SHP77 treated with DMSO at 0.1 percent for 48 hours (cell line): Measurements from ENCODE around the gene YWHAQ.

Experiments used
- DNase-seq: peaks from one replicate; lab custom pipeline; 2025; lab: John Stamatoyannopoulos, UW

Gene YWHAQ

DNA sequence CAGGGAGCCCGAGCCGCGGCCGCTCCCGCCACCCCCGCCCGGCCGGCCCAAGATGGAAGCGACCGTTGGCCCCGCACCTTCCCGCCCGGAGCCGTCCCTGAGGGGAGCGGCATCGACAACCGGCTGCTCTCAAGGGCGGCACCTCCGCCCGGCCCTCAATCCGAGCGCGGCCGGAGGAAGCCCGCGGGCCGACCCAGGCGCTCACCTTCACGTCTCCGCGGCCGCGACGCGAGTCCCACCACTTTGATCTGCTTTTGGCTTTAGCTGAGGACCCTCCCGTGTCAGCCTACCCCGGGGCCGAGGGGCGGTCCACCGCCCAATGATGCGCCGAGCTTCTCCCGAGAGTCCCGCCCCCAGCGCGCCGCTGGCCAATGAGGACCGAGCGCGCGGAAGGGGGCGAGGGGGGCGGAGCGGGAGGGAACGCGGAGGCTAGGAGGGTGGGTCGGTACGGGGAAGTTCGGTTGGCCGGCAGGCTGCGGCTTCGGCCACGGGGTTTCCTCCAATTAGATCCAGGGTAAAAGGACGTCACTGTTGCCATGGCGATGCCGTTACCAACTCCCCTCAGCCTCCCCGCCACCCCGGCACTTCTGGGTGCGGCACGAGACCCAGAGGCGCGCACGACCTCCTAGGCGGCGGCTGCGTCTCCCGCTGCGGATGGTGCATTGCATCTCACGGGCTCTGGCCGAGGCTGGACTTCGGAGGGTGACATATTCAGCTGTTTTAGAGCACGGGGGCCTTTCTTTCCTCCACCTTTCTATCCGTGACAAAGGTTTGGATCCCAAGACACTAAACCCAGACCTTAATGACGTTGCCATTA is at the start of gene YWHAQ:
Gene YWHAQ (minus strand): TSS at position 262 of the 817 bp plus-strand sequence. CDS start 545 bp downstream, outside the sequence.
- DNase-seq: peak; percentile 99

DNA sequence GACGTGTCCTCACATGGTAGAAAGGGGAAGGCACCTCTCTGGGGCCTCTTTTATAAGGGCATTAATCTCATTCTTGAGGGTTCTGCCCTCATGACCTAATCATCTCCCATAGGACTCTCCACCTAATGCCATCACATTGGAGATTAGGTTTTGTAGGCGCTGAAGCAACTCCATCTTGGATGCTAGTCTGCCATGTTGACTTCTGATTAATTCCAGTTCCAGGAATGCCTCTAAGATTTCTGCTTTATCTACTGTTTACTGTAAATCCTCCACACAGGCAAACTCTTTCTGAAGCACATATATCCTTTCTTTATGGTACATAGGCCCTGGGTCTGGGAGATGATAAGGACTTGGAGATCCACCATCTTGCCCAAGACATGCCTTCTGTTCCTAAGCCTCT is 49.3 kb upstream of the YWHAQ start:
- no peak for DNase-seq

DNA sequence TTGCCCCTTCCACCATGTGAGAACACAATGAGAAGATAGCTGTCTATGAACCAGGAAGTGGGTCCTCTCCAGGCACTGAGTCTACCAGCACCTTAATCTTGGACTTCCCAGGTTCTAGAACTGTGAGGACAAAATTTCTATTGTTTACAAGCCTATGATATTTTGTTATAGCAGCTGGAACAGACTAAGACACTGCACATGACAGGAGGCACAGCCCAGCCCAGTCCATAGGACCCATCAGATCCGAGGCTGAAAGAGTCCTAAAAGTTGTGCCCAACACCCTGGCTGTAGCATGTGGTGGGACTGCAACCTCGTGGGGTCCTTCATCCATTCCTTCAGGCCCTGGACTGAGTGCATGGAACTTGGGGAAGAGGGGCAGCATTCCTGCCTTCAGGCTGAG is 48.4 kb upstream of the YWHAQ start:
- no peak for DNase-seq

DNA sequence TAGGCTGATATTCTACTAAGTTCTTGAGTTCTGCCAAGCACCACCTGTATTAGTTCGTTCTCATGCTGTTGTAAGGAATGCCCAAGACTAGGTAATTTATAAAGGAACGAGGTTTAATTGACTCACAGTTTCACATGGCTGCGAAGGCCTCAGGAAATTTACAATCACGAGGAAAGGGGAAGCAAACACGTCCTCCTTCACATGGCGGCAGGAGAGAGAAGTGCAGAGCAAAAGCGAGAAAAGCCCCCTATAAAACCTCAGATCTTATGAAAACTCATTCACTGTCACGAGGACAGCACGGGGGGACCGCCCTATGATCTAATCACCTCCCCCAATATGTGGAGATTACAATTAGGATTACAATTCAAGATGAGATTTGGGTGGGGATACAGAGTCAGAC is 47.7 kb upstream of the YWHAQ start:
- DNase-seq: no peak

DNA sequence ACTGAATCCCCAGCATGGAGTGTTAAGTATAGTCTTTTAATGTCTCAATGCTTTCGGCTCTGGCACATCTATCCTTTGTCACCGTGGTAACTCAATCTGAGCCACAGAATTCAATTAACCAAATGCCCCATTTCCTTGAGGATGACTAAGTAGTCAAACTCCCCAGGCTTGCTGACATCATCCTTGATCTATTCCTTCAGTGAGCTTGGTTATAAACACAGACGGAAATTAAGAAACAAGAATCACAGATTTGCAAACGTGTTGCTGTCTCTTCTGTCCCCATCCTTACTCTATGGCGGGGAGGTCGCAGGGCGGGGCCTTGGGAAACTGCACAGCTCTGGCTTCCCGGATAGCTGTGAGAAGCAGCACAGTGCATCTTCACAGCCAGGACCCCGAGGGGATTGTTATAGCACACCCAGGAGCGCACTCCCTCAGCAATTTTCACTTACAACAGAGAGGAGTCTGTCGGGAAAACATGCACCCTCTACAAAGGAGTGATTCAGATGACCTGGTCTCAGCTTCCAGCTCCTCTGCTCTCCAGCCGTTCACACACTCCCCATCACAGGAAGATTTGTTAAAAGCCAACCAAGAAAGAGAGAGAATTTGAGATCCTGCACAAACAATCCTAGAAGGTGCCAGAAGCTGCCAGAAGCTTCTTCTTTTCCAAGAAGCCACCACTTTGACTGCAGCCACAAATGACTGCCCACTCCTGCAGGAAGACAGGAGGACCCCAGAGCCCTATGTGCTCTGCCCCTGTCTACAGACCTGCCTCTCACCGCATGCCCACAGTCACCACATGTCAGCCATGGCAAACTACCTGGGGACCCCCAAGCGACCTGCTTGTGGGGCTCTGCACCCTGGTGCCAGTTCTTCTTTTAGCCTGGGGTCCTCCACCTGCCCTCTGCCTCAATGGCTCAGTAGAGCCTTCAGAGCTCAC is 44.9 kb upstream of the YWHAQ start:
- DNase-seq: no peak

DNA sequence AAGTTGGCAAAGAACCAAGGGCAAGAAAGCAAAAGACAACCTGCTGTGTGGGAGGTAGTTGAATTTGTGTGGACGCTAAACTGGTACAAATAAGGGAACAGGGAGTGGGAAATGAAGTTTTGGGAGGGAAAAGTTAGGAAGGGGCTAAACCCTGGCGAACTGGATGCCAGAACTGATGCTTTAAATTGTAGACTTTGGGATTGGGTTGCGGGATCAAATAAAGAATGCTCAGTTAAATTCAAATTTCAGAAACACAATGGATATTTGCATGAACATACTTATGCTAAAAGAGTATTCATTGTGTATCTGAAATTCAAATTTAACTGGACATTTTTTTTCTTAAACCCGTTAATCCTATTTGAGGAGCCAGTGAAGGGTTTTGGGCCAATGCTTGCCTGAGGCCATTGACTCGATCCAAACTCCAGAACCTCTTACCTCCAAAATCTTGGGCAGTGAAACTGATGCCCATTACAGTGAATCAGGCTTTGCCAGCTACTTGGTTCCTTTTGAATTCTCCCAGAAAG is 44.2 kb upstream of the YWHAQ start:
- no peak for DNase-seq

DNA sequence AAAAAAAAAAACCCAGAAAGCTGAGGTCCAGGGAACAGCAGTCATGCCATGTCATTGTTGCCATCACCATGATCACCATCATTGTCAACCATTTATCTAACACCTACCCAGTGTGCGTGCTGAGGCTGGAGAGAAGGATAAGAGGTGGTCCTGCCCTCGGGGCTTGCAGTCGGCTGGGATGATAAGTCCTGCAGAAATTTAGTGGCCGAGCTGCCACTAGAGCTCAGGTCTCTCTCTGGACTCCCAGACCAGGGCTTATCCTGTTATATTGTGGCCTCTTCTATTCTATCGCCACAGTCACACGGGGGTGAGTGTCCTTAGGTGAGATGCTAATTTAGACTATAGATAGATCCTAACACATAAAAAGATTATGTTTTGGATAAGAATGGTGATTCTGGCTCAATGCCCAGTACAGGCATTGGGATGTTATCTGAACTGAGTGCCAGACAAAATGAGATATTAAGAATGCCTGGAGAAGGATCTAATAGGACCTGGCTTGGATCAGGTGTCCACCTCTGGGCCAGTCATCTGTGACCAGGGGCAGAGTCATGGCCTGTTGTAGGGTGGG is 43.2 kb upstream of the YWHAQ start:
- DNase-seq: no peak

DNA sequence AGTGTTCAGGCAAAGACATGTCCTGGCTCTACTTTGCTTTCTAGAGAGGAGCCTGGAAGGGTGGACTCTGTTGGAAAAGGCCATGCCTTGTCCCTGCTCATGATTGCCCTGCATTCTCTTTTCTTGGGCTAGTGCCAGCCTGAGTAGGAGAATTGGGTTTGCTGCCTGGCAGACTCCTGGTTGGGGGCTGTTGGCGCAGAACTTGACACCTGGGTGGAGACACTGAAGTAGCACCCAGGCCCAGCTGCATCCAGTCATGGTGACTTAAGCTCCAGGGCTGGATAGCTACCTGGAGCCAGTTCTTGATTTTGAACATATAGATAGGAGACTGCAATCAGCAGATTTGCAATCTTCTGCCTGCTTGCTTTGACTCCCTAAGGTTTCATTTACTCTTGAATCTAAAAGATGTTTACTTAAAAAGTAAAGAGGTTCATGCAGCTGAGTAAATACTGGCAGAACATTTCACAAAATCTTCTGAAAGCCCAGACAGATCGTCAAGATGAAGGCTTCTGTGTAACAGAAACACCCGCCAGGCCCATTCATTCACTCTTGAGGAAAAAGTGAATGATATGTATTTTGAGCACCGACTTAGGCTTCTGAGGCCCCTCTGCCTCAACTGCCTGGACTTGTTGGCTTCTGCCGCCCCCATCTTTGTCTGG is 38.0 kb upstream of the YWHAQ start:
- peak; percentile 50 for DNase-seq

DNA sequence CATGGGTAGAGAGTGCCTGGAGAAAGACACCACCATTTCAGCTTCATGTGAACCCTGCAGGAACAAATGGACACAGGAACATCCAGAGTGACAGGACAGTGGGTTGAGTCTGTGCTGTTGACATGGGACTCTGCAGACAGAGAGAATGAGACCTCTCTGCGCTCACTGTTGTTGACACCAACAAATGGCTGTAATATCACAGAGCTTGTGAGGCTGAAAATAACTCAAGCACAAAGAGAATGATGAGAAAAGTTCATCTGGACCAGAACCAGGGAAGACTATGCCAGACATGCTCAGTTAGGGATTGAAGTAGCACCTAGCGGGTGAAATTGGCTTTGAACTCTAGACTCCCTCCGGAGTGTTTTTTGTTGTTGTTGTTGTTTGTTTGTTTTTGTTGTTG is 37.0 kb upstream of the YWHAQ start:
- DNase-seq: no peak

DNA sequence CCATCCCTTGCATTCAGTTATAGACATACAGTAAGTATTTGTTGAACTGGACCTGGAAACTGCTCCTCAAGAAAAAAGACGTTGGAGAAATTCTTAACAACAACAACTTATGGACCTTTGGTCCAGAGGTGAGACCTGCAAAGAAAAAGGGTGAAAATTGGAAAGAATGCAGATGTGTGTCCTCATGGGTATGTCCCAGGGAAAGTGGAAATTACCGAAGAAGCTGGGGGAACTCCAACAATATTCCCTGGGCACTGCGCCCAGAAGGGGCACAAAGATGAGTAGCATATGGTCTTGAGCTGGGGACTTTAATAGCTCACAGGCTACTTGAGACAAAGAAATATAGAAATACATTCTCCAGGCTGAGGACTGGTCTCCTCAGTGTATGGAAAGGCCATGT is 35.5 kb upstream of the YWHAQ start:
- no peak for DNase-seq

DNA sequence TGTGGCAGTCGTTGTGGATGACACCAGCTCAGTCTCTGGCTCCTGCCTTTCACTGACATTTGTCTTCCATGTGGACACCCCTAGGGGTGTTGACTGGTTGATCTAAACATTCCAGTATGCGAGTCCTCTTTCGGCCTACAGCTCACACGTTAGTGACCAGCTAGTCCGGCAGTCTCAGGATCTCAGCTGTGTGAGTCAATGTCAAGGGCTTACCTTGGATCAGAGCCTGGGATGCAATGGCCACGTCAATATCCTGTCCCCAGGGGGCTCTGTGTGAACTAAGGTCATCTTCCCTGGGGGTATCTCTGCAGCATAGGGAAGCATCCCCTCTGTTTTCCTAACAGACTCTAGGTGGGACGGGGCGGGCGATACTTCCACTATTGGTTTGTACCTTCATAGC is 35.1 kb upstream of the YWHAQ start:
- DNase-seq: no peak

DNA sequence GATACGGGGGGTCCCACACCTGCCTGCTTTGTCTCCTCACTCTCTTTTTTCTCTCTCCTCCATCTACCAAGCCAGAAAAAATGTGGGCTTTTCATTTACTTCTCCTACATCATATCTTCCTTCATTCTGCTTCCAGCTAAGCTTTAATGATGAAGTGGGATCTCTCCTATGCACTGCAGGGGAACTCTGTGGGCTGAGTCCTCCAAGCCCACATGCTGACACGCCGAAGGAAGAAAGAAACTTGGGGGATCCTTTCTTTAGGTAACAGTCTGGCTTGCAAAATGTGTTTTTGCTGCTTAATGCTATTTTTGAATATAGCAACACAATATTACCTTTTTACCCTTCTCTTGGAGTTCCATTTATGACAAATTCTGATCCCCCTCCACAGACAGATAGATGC is 33.6 kb upstream of the YWHAQ start:
- DNase-seq: no peak

DNA sequence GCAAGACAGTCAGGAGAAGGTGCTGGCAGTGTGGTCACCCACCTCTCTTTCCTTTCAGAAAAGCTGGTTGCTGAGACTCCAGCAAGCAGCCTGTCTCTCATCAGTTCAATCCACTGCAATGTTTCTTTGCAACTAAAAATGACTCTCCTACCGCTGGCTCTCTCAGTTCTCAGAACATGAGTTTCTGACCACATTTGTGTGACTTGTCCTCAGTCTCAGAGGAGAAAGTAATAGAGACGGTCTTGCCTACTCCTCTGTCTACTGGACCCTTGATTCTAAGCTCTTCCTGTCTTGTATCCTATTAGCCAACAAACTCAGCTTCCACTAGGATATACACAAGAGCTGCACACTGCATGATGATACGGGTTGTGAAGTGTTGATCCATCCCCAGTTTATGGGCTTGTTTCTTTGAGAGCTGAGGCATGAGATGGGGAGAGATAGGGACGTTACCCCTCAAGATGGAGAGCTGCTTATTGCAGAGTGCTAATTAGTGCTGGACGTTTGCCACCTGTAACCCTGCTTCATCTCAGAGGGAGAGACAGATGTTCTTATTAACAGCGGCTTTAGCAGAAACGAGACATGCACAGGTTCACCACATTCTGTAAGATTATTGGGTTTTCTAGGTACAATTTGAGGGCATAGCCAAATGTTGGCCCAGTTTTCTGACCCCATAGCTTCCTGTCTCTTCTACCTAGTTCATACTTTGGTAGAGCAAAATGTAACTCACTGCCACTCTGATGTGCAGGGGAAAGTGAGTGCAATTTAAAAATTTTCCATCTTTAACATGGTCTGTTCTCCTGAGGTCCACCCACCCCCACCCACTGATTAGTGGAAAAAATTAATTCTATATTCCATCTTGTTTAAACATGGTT is 32.4 kb upstream of the YWHAQ start:
- DNase-seq: no peak

DNA sequence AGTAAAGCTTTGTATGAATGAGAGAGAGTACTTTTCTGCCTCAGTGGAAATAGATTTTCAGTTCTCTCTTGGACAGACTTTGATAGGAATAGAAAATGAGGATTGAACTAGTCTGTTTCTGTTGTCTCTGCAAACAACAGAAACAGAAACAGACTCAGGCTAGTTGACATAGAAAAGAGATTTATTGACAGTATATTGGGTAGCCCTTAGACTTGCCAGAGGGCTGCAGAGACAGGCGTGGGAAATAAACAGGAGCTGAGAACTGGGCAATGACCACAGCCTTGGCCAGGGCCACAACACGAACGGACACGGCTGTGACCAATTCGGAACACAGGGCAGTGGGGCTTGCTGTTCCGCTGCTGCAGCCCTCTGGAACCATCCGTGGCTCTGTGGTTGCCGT is 30.5 kb upstream of the YWHAQ start:
- DNase-seq: no peak

DNA sequence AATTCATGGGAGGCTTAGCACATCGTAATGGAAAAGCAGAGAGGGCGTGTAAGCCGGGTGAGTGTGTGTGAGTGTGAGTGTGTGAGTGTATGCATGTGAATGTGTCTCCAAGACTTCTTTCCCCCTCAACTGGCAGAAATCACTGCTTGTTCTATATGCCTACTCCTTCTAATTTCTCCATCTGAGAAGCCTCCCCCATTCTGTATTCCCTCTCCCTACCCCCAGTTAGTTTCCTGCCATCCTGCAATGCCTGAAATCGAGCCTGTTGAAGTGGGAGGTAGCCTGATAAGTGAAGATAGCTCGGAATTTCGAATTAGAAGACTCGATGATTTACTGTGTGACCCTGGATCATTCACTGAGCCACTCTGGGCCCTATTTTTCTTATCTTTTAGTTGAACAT is 30.0 kb upstream of the YWHAQ start:
- no peak for DNase-seq

DNA sequence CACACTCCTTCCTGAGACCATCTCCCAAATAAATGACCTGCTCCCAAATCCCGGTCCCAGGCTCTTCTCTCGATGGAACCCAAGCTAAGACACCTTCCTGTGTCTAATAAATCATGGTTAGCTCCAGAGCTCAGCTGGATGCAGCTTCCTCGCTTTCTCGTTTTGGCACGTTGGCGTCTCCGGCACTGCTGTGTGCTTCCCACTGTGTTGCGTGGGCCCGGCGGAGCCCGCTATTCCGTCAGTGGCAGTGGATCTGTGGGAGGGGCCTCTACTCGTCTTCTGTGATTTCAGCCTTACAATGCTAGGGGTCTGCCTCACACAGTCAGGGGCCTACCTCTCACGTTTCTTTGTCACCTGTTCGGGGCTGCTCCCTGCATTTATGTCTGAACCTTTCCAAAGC is 29.4 kb upstream of the YWHAQ start:
- no peak for DNase-seq

DNA sequence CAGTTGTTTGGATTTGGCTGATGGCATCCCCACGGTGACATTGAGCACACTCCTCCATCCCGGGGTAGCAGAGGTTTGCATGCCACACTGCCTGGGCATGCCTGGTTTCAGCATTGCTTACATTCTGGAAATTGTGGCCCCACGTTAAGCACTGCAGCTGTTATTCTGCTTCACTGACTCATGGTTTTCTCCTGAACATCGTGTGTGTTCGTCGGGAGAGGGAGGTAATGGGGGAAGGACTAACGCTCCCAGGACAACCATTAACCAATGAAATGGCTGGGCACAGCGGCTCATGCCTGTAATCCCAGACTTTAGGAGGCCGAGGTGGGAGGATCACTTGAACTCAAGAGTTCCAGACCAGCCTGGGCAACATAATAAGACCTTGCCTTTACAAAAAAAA is 28.2 kb upstream of the YWHAQ start:
- DNase-seq: no peak

DNA sequence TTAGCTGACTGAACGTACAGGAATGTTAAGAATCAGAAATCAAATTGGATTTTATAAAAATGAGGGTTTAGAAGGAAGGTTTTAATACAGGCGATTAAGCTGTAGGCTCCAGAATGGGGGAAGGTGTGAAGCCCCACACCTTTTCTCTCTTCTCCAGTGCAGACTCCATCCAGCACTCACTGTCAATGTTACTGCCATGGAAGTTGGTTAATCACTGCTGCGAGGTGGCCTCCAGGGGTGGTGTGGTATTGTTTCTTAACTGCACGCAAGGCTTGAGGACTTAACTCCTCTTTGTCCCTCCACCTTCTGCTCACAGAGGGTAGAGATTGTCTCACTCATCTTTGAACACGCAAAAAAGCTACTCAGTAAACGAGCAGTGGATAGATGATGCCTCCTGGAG is 26.9 kb upstream of the YWHAQ start:
- DNase-seq: no peak

DNA sequence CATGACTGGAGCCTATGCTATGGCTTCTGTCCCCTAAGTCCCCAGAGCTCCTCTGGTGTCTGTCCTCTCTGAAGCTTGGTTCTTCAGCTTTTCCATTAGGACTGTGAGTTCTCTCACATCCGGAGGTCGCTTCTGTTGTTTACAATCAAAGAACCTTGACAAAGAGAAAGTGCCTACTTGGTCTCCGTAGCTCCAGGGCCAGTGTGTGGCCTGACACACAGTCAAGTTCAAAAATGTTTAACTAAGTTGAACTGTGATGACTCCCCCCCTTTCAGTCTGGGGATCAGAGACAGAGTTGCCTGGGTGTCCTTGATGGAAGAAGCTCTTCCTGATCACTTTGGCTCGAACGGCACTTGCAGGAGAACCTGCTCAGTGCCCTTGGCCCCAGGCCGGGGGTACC is 26.3 kb upstream of the YWHAQ start:
- DNase-seq: no peak

DNA sequence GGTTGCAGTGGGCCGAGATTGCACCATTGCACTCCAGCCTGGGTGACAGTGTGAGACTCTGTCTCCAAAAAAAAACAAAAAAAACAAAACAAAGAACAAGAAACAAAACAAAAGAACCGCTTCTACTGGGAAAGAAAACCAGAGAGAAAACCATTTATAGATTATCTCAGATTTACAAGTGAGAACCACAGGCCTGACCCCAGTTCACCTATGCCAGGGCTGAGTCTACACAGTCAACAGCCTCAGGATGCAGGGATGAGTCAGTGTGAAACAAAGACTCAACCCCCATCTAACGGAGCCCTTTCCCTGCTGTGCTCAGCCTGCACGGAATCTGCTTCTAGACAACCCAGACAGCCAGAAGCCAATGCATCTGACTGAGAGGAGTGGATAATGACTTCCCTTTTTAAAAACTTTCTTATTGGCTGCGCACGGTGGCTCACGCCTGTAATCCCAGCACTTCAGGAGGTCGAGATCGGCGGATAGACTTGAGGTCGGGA is 25.5 kb upstream of the YWHAQ start:
- DNase-seq: no peak
